ENCODE data around the gene TMEM54. TPM values are rescaled to one million over a fixed set of nuclear protein-coding genes. Genes with fewer than 3 reads are reported as not detected.

The TMEM54 gene
- total and polyA plus RNA-seq, 4 experiments from 2014 or later: not detected

GRCh38 chr1:32944180-32944579, 43.0 kb upstream of the TMEM54 start:
- Mint-ChIP-seq H3K4me3 (no peak overlapping the region), H3K27ac (peak overlapping the region in 5 of 7 donors; percentile 20 to 79 (median 25)), H3K9me3 (no peaks in the 10 kb centered on the region), H3K27me3 (no peaks in the 10 kb centered on the region), H3K4me1 (peaks cover 7 to 17% (median 9%) of the 10 kb centered on the region in 4 donors), H3K36me3 (peaks cover 53 to 88% of the 10 kb centered on the region in 2 donors)
- Histone ChIP-seq H3K4me3 (ENCODE audit: low read length in 2 of 2) (no peak overlapping the region), H3K9me3 (ENCODE audit: control insufficient read depth in 1 of 2, low read length in 2 of 2) (no peaks in the 10 kb centered on the region), H3K4me1 (ENCODE audit: insufficient read depth, low read length) (no peaks in the 10 kb centered on the region), H3K36me3 (ENCODE audit: insufficient read depth, low read length) (peaks cover 53% of the 10 kb centered on the region), H3K27ac (ENCODE audit: low read depth, low read length) (no peak overlapping the region), H3K27me3 (ENCODE audit: insufficient read depth, low read length) (no peaks in the 10 kb centered on the region)
- POLR2A ChIA-PET (ENCODE audit: partially characterized antibody): interaction anchor here (1.2 to 3.7 kb wide), 2 partner anchors 11 to 20 kb away, joined by 5 to 13 read pairs; partner anchors contain the start of gene RNF19B
- CTCF ChIA-PET (ENCODE audit: partially characterized antibody): interaction anchor here (0.9 to 2.1 kb wide), 3 partner anchors 10 to 231 kb away, joined by 3 to 13 read pairs (median 6); no protein-coding TSS in a partner anchor
- intact Hi-C loops (cut with micrococcal nuclease): no loop called here
- DNase-seq: no peak

- ChIA-PET POLR2A (ENCODE audit: partially characterized antibody) (interaction anchor here (1.6 kb wide), 1 partner anchor 25 kb away, joined by 7 read pairs; the partner anchor contains the start of gene RNF19B), CTCF (ENCODE audit: partially characterized antibody) (interaction anchor here (1.0 to 1.2 kb wide), 2 partner anchors 156 to 188 kb away, joined by 4 read pairs; no protein-coding TSS in a partner anchor)
- Histone ChIP-seq H3K9me3 (ENCODE audit: control insufficient read depth in 1 of 2, low read length in 2 of 2) (no peaks in the 10 kb centered on the region), H3K27ac (ENCODE audit: low read depth, low read length) (no peak overlapping the region), H3K36me3 (ENCODE audit: insufficient read depth, low read length) (peaks cover 62% of the 10 kb centered on the region), H3K4me1 (ENCODE audit: insufficient read depth, low read length) (no peaks in the 10 kb centered on the region), H3K27me3 (ENCODE audit: insufficient read depth, low read length) (no peaks in the 10 kb centered on the region), H3K4me3 (ENCODE audit: low read length in 2 of 2) (no peak overlapping the region)
- no peak overlapping the region for H3K4me3 Mint-ChIP-seq
- no peak for DNase-seq
- H3K4me1 Mint-ChIP-seq: peaks cover 4 to 17% (median 6%) of the 10 kb centered on the region in 4 donors
- intact Hi-C loops (cut with micrococcal nuclease): loop anchor here (10.0 kb wide), 1 partner anchor 425 kb away; no protein-coding TSS in a partner anchor
- peak overlapping the region in 6 of 7 donors; percentile 48 to 88 (median 71) for H3K27ac Mint-ChIP-seq
- no peaks in the 10 kb centered on the region for H3K9me3 Mint-ChIP-seq
- no peaks in the 10 kb centered on the region for H3K27me3 Mint-ChIP-seq
- H3K36me3 Mint-ChIP-seq: peaks cover 57 to 90% of the 10 kb centered on the region in 2 donors
Observed at GRCh38 chr1:32939655-32940371, 38.6 kb upstream of the TMEM54 start.

- H3K27ac ChIP-seq (ENCODE audit: low read depth, low read length): no peak overlapping the region
- Mint-ChIP-seq H3K4me1 (peaks cover 0 to 4% (median 2%) of the 10 kb centered on the region in 4 donors), H3K27ac (peak overlapping the region in 3 of 7 donors; percentile 16 to 43 (median 37)), H3K36me3 (peaks cover 37 to 67% of the 10 kb centered on the region in 2 donors), H3K9me3 (no peaks in the 10 kb centered on the region), H3K27me3 (no peaks in the 10 kb centered on the region), H3K4me3 (no peak overlapping the region)
- H3K4me1 ChIP-seq (ENCODE audit: insufficient read depth, low read length): no peaks in the 10 kb centered on the region
- intact Hi-C loops (cut with micrococcal nuclease): loop anchor here (10.0 kb wide), 1 partner anchor 428 kb away; no protein-coding TSS in a partner anchor
- no peaks in the 10 kb centered on the region for H3K27me3 ChIP-seq (ENCODE audit: insufficient read depth, low read length)
- H3K9me3 ChIP-seq (ENCODE audit: control insufficient read depth in 1 of 2, low read length in 2 of 2): no peaks in the 10 kb centered on the region
- ChIA-PET POLR2A (ENCODE audit: partially characterized antibody) (interaction anchor here (1.4 to 4.7 kb wide), 2 partner anchors 27 kb away, joined by 4 to 18 read pairs; partner anchors contain the start of gene RNF19B), CTCF (ENCODE audit: partially characterized antibody) (interaction anchor here (1.0 to 1.4 kb wide), 3 partner anchors 117 to 149 kb away, joined by 3 to 8 read pairs (median 3); no protein-coding TSS in a partner anchor)
- no peak overlapping the region for H3K4me3 ChIP-seq (ENCODE audit: low read length in 2 of 2)
- peaks cover 48% of the 10 kb centered on the region for H3K36me3 ChIP-seq (ENCODE audit: insufficient read depth, low read length)
- DNase-seq: no peak
Observed at GRCh38 chr1:32937061-32937460, 35.9 kb upstream of the TMEM54 start.

- no peak for DNase-seq
- ChIA-PET POLR2A (ENCODE audit: partially characterized antibody) (interaction anchor here (1.7 to 4.7 kb wide), 2 partner anchors 30 to 46 kb away, joined by 6 to 18 read pairs; partner anchors contain the start of gene RNF19B), CTCF (ENCODE audit: partially characterized antibody) (interaction anchor here (0.8 to 7.6 kb wide), 17 partner anchors 9 to 193 kb away, joined by 3 to 112 read pairs (median 5); partner anchors contain the start of gene RNF19B)
- intact Hi-C loops (cut with micrococcal nuclease): loop anchor here (5.0 to 10.0 kb wide), 2 partner anchors 363 to 430 kb away; no protein-coding TSS in a partner anchor
- no peak overlapping the region for H3K4me3 Mint-ChIP-seq
- H3K9me3 ChIP-seq (ENCODE audit: control insufficient read depth in 1 of 2, low read length in 2 of 2): no peaks in the 10 kb centered on the region
- no peaks in the 10 kb centered on the region for H3K9me3 Mint-ChIP-seq
- H3K4me1 Mint-ChIP-seq: peaks cover 0 to 4% (median 1%) of the 10 kb centered on the region in 4 donors
- H3K36me3 ChIP-seq (ENCODE audit: insufficient read depth, low read length): peaks cover 30% of the 10 kb centered on the region
- no peaks in the 10 kb centered on the region for H3K27me3 ChIP-seq (ENCODE audit: insufficient read depth, low read length)
- peak overlapping the region in 1 of 7 donors; percentile 30 for H3K27ac Mint-ChIP-seq
- H3K36me3 Mint-ChIP-seq: peaks cover 27 to 44% of the 10 kb centered on the region in 2 donors
- no peaks in the 10 kb centered on the region for H3K4me1 ChIP-seq (ENCODE audit: insufficient read depth, low read length)
- H3K27me3 Mint-ChIP-seq: no peaks in the 10 kb centered on the region
- H3K4me3 ChIP-seq (ENCODE audit: low read length in 2 of 2): no peak overlapping the region
- no peak overlapping the region for H3K27ac ChIP-seq (ENCODE audit: low read depth, low read length)
Observed at GRCh38 chr1:32934535-32934934, 33.3 kb upstream of the TMEM54 start.

GRCh38 chr1:32933742-32934322, 32.6 kb upstream of the TMEM54 start:
- peaks cover 23 to 39% of the 10 kb centered on the region in 2 donors for H3K36me3 Mint-ChIP-seq
- peaks cover 0 to 4% (median 0%) of the 10 kb centered on the region in 4 donors for H3K4me1 Mint-ChIP-seq
- no peaks in the 10 kb centered on the region for H3K9me3 ChIP-seq (ENCODE audit: control insufficient read depth in 1 of 2, low read length in 2 of 2)
- peaks cover 27% of the 10 kb centered on the region for H3K36me3 ChIP-seq (ENCODE audit: insufficient read depth, low read length)
- H3K4me3 Mint-ChIP-seq: no peak overlapping the region
- intact Hi-C loops (cut with micrococcal nuclease): loop anchor here (1.0 to 10.0 kb wide), 5 partner anchors 73 to 431 kb away; no protein-coding TSS in a partner anchor
- H3K27me3 Mint-ChIP-seq: no peaks in the 10 kb centered on the region
- no peak overlapping the region for H3K27ac ChIP-seq (ENCODE audit: low read depth, low read length)
- H3K4me3 ChIP-seq (ENCODE audit: low read length in 2 of 2): no peak overlapping the region
- POLR2A ChIA-PET (ENCODE audit: partially characterized antibody): interaction anchor here (1.6 to 4.7 kb wide), 3 partner anchors 30 to 193 kb away, joined by 4 to 18 read pairs (median 6); partner anchors contain the start of gene RNF19B
- peak overlapping the region in 3 of 7 donors; percentile 43 to 91 (median 61) for H3K27ac Mint-ChIP-seq
- CTCF ChIA-PET (ENCODE audit: partially characterized antibody): interaction anchor here (0.8 to 7.6 kb wide), 22 partner anchors 8 to 194 kb away, joined by 3 to 112 read pairs (median 4); partner anchors contain the start of gene RNF19B
- H3K9me3 Mint-ChIP-seq: no peaks in the 10 kb centered on the region
- no peaks in the 10 kb centered on the region for H3K4me1 ChIP-seq (ENCODE audit: insufficient read depth, low read length)
- no peak for DNase-seq
- no peaks in the 10 kb centered on the region for H3K27me3 ChIP-seq (ENCODE audit: insufficient read depth, low read length)

GRCh38 chr1:32931760-32932159, 30.6 kb upstream of the TMEM54 start:
- H3K36me3 ChIP-seq (ENCODE audit: insufficient read depth, low read length): peaks cover 12% of the 10 kb centered on the region
- no peak overlapping the region for H3K27ac Mint-ChIP-seq
- intact Hi-C loops (cut with micrococcal nuclease): loop anchor here (5.0 to 10.0 kb wide), 2 partner anchors 366 to 433 kb away; no protein-coding TSS in a partner anchor
- no peaks in the 10 kb centered on the region for H3K9me3 ChIP-seq (ENCODE audit: control insufficient read depth in 1 of 2, low read length in 2 of 2)
- POLR2A ChIA-PET (ENCODE audit: partially characterized antibody): no interaction called here
- no peak overlapping the region for H3K4me3 ChIP-seq (ENCODE audit: low read length in 2 of 2)
- H3K4me1 ChIP-seq (ENCODE audit: insufficient read depth, low read length): no peaks in the 10 kb centered on the region
- no peak overlapping the region for H3K4me3 Mint-ChIP-seq
- peaks cover 9 to 18% of the 10 kb centered on the region in 2 donors for H3K36me3 Mint-ChIP-seq
- no peak overlapping the region for H3K27ac ChIP-seq (ENCODE audit: low read depth, low read length)
- no peaks in the 10 kb centered on the region for H3K9me3 Mint-ChIP-seq
- CTCF ChIA-PET (ENCODE audit: partially characterized antibody): interaction anchor here (0.7 to 7.6 kb wide), 7 partner anchors 33 to 540 kb away, joined by 3 to 112 read pairs (median 6); partner anchors contain the start of gene RNF19B
- H3K27me3 ChIP-seq (ENCODE audit: insufficient read depth, low read length): no peaks in the 10 kb centered on the region
- H3K4me1 Mint-ChIP-seq: peaks cover 0 to 3% (median 0%) of the 10 kb centered on the region in 4 donors
- H3K27me3 Mint-ChIP-seq: peaks cover 4 to 5% of the 10 kb centered on the region in 2 donors
- no peak for DNase-seq
